Thyroid gland (tissue), 4 donors: Measurements from ENCODE around the gene JSRP1. TPM values are rescaled to one million over a fixed set of nuclear protein-coding genes. Genes with fewer than 3 reads are reported as not detected.

Source experiments
- DNase-seq, 2 donors: peaks; one replicate each; pipeline ENCODE4 v3.0.0-alpha.2; 2019
- H3K27ac ChIP-seq, 3 donors: fragments of 200-600 bp; sonication (generic); 1 replicate in 2 of 3; 2 replicates in 1 of 3; pipeline ENCODE4 v1.5.1; 2016 to 2019; ENCODE audit warnings: mild to moderate bottlenecking in 1 of 3, moderate library complexity in 1 of 3
- H3K27me3 ChIP-seq: fragments of 200-600 bp; sonication (generic); one replicate; pipeline ENCODE4 v1.5.1; 2019
- H3K36me3 ChIP-seq, 2 donors: fragments of 200-600 bp; sonication (generic); one replicate each; pipeline ENCODE4 v1.5.1; 2016 to 2019
- H3K4me1 ChIP-seq, 2 donors: fragments of 200-600 bp; sonication (generic); one replicate each; pipeline ENCODE4 v1.5.1; 2017 to 2019
- H3K4me3 ChIP-seq, 3 donors: fragments of 200-600 bp; sonication (generic); replicated peaks in 1 of 3; 1 replicate in 2 of 3; 2 replicates in 1 of 3; pipeline ENCODE4 v1.5.1; 2016; ENCODE audit warnings: mild to moderate bottlenecking in 1 of 3
- H3K9me3 ChIP-seq: fragments of 200-600 bp; sonication (generic); one replicate; pipeline ENCODE4 v1.5.1; 2017
- POLR2A ChIP-seq, 2 donors: fragments of 450-650 bp; IDR thresholded peaks; one replicate each; pipeline ENCODE4 v1.6.1; 2017; ENCODE audit warnings: antibody characterized with exemption in 2 of 2, mild to moderate bottlenecking in 2 of 2, moderate library complexity in 1 of 2
- WGBS, 2 donors: methylation state at CpG; one replicate each; pipeline ENCODE4 v1.1.5; 2017; 5-methylcytosine and 5-hydroxymethylcytosine counted together
- intact Hi-C: fragments of 100-400 bp; cut with DNase I; formaldehyde crosslinking; loops from one replicate; pipeline ENCODE4 v1.15.1; 2023
- total RNA-seq, 4 donors: library from RNA; depleted of rRNA; stranded (reverse); fragments of >200 nt; gene quantifications; one replicate each; pipeline ENCODE4 v1.2.3, GENCODE V29; 2016
- TF ChIP-seq, protein P1 (sequence below), 6 experiments: fragments of 200-600 bp in 3 of 6; fragments of 450-650 bp in 3 of 6; sonication (generic) in 3 of 6; IDR thresholded peaks; one replicate each; pipeline ENCODE4 v1.5.1; 2016 to 2019; ENCODE audit warnings: antibody characterized with exemption in 6 of 6, mild to moderate bottlenecking in 2 of 6, inconsistent platforms in 1 of 6, moderate library complexity in 1 of 6

JSRP1 gene
- total RNA-seq, 4 donors from 2014 or later = not detected

DNA sequence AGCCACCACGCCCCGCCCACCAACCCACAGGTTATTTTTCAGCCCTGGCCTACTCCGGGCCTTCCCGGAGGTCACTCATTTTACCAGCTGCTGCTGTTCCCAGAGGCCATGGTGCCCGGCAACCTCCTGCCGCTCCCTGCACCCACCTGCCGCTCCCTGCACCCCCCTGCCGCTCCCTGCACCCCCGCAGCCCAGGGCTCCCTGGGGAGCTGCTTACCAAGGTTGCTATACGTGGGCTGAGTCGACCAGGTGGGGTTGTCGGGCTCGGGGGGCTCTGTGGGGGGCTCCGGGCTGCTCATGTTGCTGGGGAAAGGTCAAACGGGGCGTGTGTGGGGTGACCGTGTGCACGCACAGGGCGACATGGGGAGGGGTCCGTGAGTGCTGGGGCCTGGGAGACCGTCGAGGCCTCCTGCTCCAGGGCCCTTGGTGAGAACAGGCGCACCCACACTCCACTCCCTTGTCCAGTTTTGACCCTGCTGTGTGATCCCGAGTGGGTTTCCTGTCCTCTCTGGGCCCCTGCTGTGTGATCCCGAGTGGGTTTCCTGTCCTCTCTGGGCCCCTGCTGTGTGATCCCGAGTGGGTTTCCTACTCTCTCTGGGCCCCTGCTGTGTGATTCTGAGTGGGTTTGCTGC, 24.5 kb upstream of the JSRP1 start:
- WGBS, 2 donors = 76 to 79% methylated on average over 17 to 24 of the region's 26 CpGs
- Histone ChIP-seq H3K27me3 (no peaks in the 10 kb centered on the region), H3K27ac (no peak overlapping the region), H3K36me3 (no peaks in the 10 kb centered on the region), H3K4me3 (no peak overlapping the region), H3K9me3 (no peaks in the 10 kb centered on the region), H3K4me1 (peaks cover 0 to 11% of the 10 kb centered on the region in 2 donors)
- intact Hi-C loops = no loop called here
- no peak for TF ChIP-seq POLR2A (IDR thresholded peaks at IDR 0.05)
- TF ChIP-seq, protein P1, sequence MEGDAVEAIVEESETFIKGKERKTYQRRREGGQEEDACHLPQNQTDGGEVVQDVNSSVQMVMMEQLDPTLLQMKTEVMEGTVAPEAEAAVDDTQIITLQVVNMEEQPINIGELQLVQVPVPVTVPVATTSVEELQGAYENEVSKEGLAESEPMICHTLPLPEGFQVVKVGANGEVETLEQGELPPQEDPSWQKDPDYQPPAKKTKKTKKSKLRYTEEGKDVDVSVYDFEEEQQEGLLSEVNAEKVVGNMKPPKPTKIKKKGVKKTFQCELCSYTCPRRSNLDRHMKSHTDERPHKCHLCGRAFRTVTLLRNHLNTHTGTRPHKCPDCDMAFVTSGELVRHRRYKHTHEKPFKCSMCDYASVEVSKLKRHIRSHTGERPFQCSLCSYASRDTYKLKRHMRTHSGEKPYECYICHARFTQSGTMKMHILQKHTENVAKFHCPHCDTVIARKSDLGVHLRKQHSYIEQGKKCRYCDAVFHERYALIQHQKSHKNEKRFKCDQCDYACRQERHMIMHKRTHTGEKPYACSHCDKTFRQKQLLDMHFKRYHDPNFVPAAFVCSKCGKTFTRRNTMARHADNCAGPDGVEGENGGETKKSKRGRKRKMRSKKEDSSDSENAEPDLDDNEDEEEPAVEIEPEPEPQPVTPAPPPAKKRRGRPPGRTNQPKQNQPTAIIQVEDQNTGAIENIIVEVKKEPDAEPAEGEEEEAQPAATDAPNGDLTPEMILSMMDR (IDR thresholded peaks at IDR 0.05) = no peak
- no peak for DNase-seq

DNA sequence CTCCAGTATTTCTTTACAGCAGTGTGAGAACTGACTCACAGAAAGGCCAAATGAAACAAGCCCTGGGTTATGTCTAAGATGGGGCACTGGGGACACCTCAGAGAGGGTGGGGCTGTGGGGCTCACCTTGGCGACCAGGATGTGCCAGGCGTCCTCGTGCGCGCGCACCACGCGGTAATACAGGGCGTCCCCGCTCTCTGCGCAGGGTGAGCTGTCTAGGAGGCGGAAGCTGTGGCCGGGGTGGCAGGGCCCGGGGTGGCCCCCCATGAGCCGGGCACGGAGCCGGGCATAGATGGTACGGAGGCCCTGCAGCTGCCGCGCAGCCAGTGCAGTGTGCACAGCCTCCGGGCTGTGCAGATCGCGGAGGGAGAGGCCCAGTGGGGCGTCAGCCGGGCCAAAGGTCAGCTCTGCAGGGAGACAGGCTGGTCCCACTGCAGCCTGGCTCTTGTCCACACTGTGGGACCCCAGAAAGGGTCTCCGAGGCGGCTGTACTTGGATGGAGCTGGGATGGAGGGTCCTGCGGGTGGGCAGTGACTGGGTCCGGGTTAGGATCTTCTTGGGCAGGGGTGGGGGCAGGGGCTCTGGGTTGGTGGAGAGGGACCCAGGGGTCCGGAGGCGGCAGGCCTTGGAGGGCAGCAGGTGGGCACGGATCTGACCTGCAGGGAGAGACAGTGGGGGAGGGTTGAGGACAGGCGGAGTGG, 22.4 kb upstream of the JSRP1 start:
- H3K9me3 ChIP-seq = no peaks in the 10 kb centered on the region
- WGBS, 2 donors = 90 to 91% methylated on average over 20 to 27 of the region's 33 CpGs

DNA sequence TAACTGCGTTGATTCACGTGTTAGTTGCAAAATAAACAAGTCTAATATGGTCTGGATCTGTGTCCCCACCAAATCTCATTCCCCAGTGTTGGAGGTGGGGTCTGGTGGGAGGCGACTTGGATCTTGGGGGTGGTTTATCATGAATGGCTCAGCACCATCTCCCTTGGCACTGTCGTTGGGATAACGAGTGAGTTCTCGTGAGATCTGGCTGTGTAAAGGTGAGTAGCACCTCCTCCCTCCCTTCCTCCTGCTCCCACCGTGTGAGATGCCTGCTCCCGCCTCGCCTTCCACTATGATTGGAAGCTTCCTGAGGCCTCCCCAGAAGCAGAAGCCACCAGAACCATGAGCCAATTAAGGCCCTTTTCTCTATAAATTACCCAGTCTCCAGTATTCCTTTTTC, 20.9 kb upstream of the JSRP1 start:
- peaks cover 5 to 35% of the 10 kb centered on the region in 2 donors for H3K4me1 ChIP-seq
- no peak overlapping the region for H3K4me3 ChIP-seq
- DNase-seq = no peak
- H3K9me3 ChIP-seq = no peaks in the 10 kb centered on the region
- intact Hi-C loops = no loop called here
- TF ChIP-seq, protein P1 (IDR thresholded peaks at IDR 0.05) = no peak
- no peak for TF ChIP-seq POLR2A (IDR thresholded peaks at IDR 0.05)
- H3K36me3 ChIP-seq = peaks cover 9 to 10% of the 10 kb centered on the region in 2 donors
- WGBS, 2 donors = 82 to 86% methylated on average over 5 to 9 of the region's 9 CpGs
- H3K27ac ChIP-seq = no peak overlapping the region
- H3K27me3 ChIP-seq = no peaks in the 10 kb centered on the region

More for the DNA sequence above, 22.4 kb upstream of the JSRP1 start:
- Histone ChIP-seq H3K27ac (no peak overlapping the region), H3K27me3 (no peaks in the 10 kb centered on the region), H3K4me3 (no peak overlapping the region), H3K36me3 (no peaks in the 10 kb centered on the region), H3K4me1 (peaks cover 5 to 26% of the 10 kb centered on the region in 2 donors)
- TF ChIP-seq POLR2A (IDR thresholded peaks at IDR 0.05) = no peak
- TF ChIP-seq, protein P1 (IDR thresholded peaks at IDR 0.05) = no peak
- intact Hi-C loops = no loop called here
- DNase-seq = no peak

DNA sequence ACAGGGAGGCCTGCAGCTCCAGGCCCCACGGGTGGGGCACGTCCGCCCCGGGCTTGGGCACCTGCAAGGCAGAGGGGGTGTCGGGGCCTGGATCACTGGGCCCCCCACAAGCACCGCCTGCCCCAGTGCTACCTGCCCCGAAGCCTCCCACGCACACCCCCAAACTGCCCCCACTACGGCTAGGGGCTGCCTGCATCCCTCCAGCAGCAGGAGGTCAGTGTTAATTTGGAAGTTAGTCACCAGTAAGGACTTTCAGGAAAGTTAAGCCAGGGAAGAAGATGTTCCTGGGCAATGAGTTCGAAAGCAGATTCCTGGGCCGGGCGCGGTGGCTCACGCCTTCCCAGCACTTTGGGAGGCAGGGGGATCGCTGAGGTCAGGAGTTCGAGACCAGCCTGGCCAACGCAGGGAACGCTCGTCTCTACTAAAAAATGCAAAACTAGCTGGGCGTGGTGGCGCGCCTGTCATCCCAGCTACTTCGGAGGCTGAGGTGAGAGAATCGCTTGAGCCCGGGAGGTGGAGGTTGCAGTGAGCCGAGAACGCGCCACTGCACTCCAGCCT, 20.3 kb upstream of the JSRP1 start:
- intact Hi-C loops = no loop called here
- Histone ChIP-seq H3K27ac (no peak overlapping the region), H3K4me3 (no peak overlapping the region)

More for the DNA sequence above, 20.3 kb upstream of the JSRP1 start:
- Histone ChIP-seq H3K9me3 (no peaks in the 10 kb centered on the region), H3K36me3 (peaks cover 13 to 16% of the 10 kb centered on the region in 2 donors), H3K27me3 (no peaks in the 10 kb centered on the region), H3K4me1 (peaks cover 6 to 36% of the 10 kb centered on the region in 2 donors)
- no peak for DNase-seq
- TF ChIP-seq POLR2A (IDR thresholded peaks at IDR 0.05) = no peak
- TF ChIP-seq, protein P1 (IDR thresholded peaks at IDR 0.05) = no peak
- WGBS, 2 donors = 96% methylated on average over 20 of the region's 28 CpGs
